Tibial nerve (tissue), 4 donors: ENCODE results near the gene KNL1. TPM values are rescaled to one million over a fixed set of nuclear protein-coding genes. Genes with fewer than 3 reads are reported as not detected.
"Not testable (repeated sequence)": the region's sequence is repeated elsewhere in the genome, so short reads cannot be mapped to it uniquely, and the experiment has no call there.

Source experiments
- DNase-seq, 2 donors: peaks; one replicate each; pipeline ENCODE4 v3.0.0-alpha.2; 2019; ENCODE audit warnings: low spot score in 2 of 2
- H3K27ac ChIP-seq, 4 donors: fragments of 200-600 bp; sonication (generic) in 3 of 4; one replicate each; pipeline ENCODE4 v1.5.1; 2017 to 2019; ENCODE audit warnings: mild to moderate bottlenecking in 1 of 4
- H3K27me3 ChIP-seq, 2 donors: fragments of 200-600 bp; sonication (generic) in 1 of 2; one replicate each; pipeline versions ENCODE4 v1.5.1 to v1.6.0; 2017 to 2019
- H3K36me3 ChIP-seq, 3 donors: fragments of 200-600 bp; sonication (generic); one replicate each; pipeline ENCODE4 v1.5.1; 2018 to 2019
- H3K4me1 ChIP-seq, 4 donors: fragments of 200-600 bp; sonication (generic) in 3 of 4; one replicate each; pipeline ENCODE4 v1.5.1; 2017 to 2019
- H3K4me3 ChIP-seq, 4 donors: fragments of 200-600 bp; sonication (generic) in 3 of 4; one replicate each; pipeline ENCODE4 v1.5.1; 2017 to 2019; ENCODE audit warnings: mild to moderate bottlenecking in 1 of 4, moderate library complexity in 1 of 4
- H3K9me3 ChIP-seq, 4 donors: fragments of 200-600 bp; sonication (generic) in 3 of 4; one replicate each; pipeline ENCODE4 v1.5.1; 2017 to 2019
- EP300 ChIP-seq, 2 donors: sonication (generic); formaldehyde crosslinking; IDR thresholded peaks; one replicate each; pipeline ENCODE4 v1.6.1; 2017; ENCODE audit warnings: antibody characterized with exemption in 2 of 2, mild to moderate bottlenecking in 1 of 2
- POLR2A ChIP-seq, 2 donors: fragments of 450-650 bp; IDR thresholded peaks; one replicate each; pipeline ENCODE4 v1.6.1; 2017; ENCODE audit warnings: antibody characterized with exemption in 2 of 2, mild to moderate bottlenecking in 2 of 2, moderate library complexity in 2 of 2
- WGBS, 2 donors: methylation state at CpG; one replicate each; pipeline ENCODE4 v1.1.5; 2018; 5-methylcytosine and 5-hydroxymethylcytosine counted together
- total RNA-seq, 4 donors: library from RNA; depleted of rRNA; stranded (reverse); fragments of >200 nt; gene quantifications; one replicate each; pipeline ENCODE4 v1.1.0, GENCODE V29; 2016
- TF ChIP-seq, protein P1 (sequence below), 5 experiments: fragments of 200-600 bp in 3 of 5; fragments of 450-650 bp in 2 of 5; sonication (generic) in 3 of 5; IDR thresholded peaks; one replicate each; pipeline ENCODE4 v1.5.1; 2016 to 2019; ENCODE audit warnings: antibody characterized with exemption in 5 of 5, mild to moderate bottlenecking in 3 of 5, moderate library complexity in 2 of 5

KNL1 gene
- total RNA-seq, 4 donors from 2014 or later = under 0.01 to 1.3 (median 0.99) TPM

GRCh38 chr15:40569129-40569953 lies 24.7 kb upstream of the KNL1 start, which contains the start of gene RPUSD2:
TSS of gene RPUSD2 (plus strand) at chr15:40569299. CDS start at chr15:40569338, 39 bp downstream.
- 0 to 1% methylated on average over 38 to 62 of the region's 62 CpGs for WGBS, 2 donors
- peaks cover 0 to 31% (median 8%) of the 10 kb centered on the region in 4 donors for H3K4me1 ChIP-seq
- H3K27me3 ChIP-seq = no peaks in the 10 kb centered on the region
- H3K27ac ChIP-seq = peak within 1 kb of the TSS; percentile 77 to 89 (median 86)
- peaks cover 0 to 29% (median 9%) of the 10 kb centered on the region in 3 donors for H3K36me3 ChIP-seq
- peak within 1 kb of the TSS; percentile 70 to 97 (median 83) for H3K4me3 ChIP-seq
- H3K9me3 ChIP-seq = no peaks in the 10 kb centered on the region
- DNase-seq = peak; percentile 87 to 95
- TF ChIP-seq, protein P1, sequence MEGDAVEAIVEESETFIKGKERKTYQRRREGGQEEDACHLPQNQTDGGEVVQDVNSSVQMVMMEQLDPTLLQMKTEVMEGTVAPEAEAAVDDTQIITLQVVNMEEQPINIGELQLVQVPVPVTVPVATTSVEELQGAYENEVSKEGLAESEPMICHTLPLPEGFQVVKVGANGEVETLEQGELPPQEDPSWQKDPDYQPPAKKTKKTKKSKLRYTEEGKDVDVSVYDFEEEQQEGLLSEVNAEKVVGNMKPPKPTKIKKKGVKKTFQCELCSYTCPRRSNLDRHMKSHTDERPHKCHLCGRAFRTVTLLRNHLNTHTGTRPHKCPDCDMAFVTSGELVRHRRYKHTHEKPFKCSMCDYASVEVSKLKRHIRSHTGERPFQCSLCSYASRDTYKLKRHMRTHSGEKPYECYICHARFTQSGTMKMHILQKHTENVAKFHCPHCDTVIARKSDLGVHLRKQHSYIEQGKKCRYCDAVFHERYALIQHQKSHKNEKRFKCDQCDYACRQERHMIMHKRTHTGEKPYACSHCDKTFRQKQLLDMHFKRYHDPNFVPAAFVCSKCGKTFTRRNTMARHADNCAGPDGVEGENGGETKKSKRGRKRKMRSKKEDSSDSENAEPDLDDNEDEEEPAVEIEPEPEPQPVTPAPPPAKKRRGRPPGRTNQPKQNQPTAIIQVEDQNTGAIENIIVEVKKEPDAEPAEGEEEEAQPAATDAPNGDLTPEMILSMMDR (IDR thresholded peaks at IDR 0.05) = no peak
- TF ChIP-seq POLR2A (IDR thresholded peaks at IDR 0.05) (peak; percentile 55 to 61), EP300 (IDR thresholded peaks at IDR 0.05) (peak; percentile 58 to 93)

GRCh38 chr15:40575113-40575512 lies 18.9 kb upstream of the KNL1 start:
- no peak for DNase-seq
- TF ChIP-seq EP300 (IDR thresholded peaks at IDR 0.05) = no peak
- TF ChIP-seq, protein P1 (IDR thresholded peaks at IDR 0.05) = no peak
- TF ChIP-seq POLR2A (IDR thresholded peaks at IDR 0.05) = no peak
- peaks cover 0 to 14% (median 3%) of the 10 kb centered on the region in 4 donors for H3K4me1 ChIP-seq
- H3K9me3 ChIP-seq = no peaks in the 10 kb centered on the region
- no peak overlapping the region for H3K27ac ChIP-seq
- no peak overlapping the region for H3K4me3 ChIP-seq
- H3K36me3 ChIP-seq = peaks cover 0 to 37% (median 11%) of the 10 kb centered on the region in 3 donors
- no peaks in the 10 kb centered on the region for H3K27me3 ChIP-seq

- not testable (repeated sequence) for DNase-seq, H3K4me1 ChIP-seq, H3K9me3 ChIP-seq, H3K4me3 ChIP-seq, H3K27ac ChIP-seq, H3K27me3 ChIP-seq
- WGBS, 2 donors = 94 to 97% methylated on average over 5 of the region's 5 CpGs
- H3K36me3 ChIP-seq = peaks cover 0 to 30% (median 5%) of the 10 kb centered on the region in 3 donors
Measured at GRCh38 chr15:40576914-40577313, 17.1 kb upstream of the KNL1 start.

DNA sequence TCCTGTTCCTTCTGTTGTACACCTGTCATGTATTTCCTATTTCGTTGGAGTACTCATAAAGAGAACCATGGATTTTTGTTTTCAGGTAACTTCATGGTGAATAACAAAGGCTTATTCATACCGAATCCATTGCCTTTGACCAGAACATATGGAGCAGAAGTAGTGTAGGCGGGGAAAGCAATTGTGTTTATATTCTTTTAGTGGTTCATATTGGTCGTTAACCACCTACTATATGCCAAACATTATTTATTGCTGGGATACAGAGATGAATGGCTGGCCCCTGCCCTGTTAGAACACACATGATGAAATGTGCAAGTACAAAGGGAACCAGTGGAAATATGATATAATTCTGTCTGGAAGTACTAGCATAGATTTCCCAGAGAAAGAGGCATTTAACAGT lies 15.2 kb upstream of the KNL1 start:
- Histone ChIP-seq H3K27ac (no peak overlapping the region), H3K36me3 (peaks cover 0 to 13% (median 5%) of the 10 kb centered on the region in 3 donors), H3K27me3 (no peaks in the 10 kb centered on the region), H3K4me3 (no peak overlapping the region), H3K9me3 (no peaks in the 10 kb centered on the region), H3K4me1 (no peaks in the 10 kb centered on the region)
- no peak for TF ChIP-seq POLR2A (IDR thresholded peaks at IDR 0.05)
- TF ChIP-seq EP300 (IDR thresholded peaks at IDR 0.05) = no peak
- TF ChIP-seq, protein P1 (IDR thresholded peaks at IDR 0.05) = no peak
- no peak for DNase-seq
- 37 to 51% methylated on average over 4 of the region's 4 CpGs for WGBS, 2 donors

DNA sequence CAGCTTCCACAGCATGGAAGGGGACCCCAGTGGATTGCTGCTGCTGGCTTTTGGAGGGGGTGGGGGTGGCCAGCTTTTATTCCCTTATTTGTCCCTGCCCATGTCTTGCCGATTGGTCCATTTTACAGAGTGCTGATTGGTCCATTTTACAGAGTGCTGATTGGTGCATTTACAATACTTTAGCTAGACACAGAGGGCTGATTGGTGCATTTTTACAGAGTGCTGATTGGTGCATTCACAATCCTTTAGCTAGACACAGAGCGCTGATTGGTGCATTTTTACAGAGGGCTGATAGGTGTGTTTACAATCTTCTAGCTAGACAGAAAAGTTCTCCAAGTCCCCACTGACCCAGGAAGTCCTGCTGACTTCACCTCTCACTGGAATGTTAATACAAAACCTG lies 12.3 kb upstream of the KNL1 start:
- H3K9me3 ChIP-seq, H3K4me1 ChIP-seq, H3K4me3 ChIP-seq, H3K27ac ChIP-seq, DNase-seq, H3K36me3 ChIP-seq, H3K27me3 ChIP-seq: not testable (repeated sequence)
- WGBS, 2 donors = 43 to 63% methylated on average over 2 of the region's 2 CpGs

- Histone ChIP-seq H3K27ac (no peak overlapping the region), H3K9me3 (no peaks in the 10 kb centered on the region), H3K4me1 (no peaks in the 10 kb centered on the region), H3K27me3 (no peaks in the 10 kb centered on the region), H3K4me3 (peak overlapping the region; percentile 4 to 46 (median 12)), H3K36me3 (no peaks in the 10 kb centered on the region)
- 62 to 64% methylated on average over 8 of the region's 8 CpGs for WGBS, 2 donors
- TF ChIP-seq, protein P1 (IDR thresholded peaks at IDR 0.05) = no peak
- TF ChIP-seq EP300 (IDR thresholded peaks at IDR 0.05) (no peak), POLR2A (IDR thresholded peaks at IDR 0.05) (no peak)
- DNase-seq = no peak
Measured at GRCh38 chr15:40582726-40583246, 11.3 kb upstream of the KNL1 start.
